K562 (cell line): Measurements from ENCODE around the gene RANGAP1.

Experiments used
- FOXJ3 ChIP-seq: sonication (generic); formaldehyde crosslinking; IDR thresholded peaks from 2 replicates; pipeline ENCODE4 v1.4.0; 2020; ENCODE audit warnings: mild to moderate bottlenecking, missing genetic modification reagents
- GABPA ChIP-seq: fragments of 200-800 bp; sonication (Bioruptor generic); conservative IDR thresholded peaks from 2 replicates; pipeline ENCODE4 v1.6.1; 2016; ENCODE audit warnings: low read depth, missing genetic modification characterization, missing compliant biosample characterization
- MYC ChIP-seq, 2 experiments: fragments of 250-450 bp in 1 of 2; sonication (Bioruptor Pico) in 1 of 2; IDR thresholded peaks; 2 replicates each; pipeline versions ENCODE4 v1.5.1 to v1.6.1; 2012 to 2021; ENCODE audit warnings: low read depth in 2 of 2, borderline replicate concordance in 1 of 2, improper control_type of control experiment in 1 of 2, low read length in 1 of 2, mild to moderate bottlenecking in 1 of 2, moderate library complexity in 1 of 2
- THAP7 ChIP-seq: fragments of 250-450 bp; sonication (Bioruptor Pico); IDR thresholded peaks from 2 replicates; pipeline ENCODE4 v1.5.0; 2021
- ZNF232 ChIP-seq: sonication (generic); formaldehyde crosslinking; IDR thresholded peaks from 2 replicates; pipeline ENCODE4 v1.8.0; 2022; ENCODE audit warnings: mild to moderate bottlenecking, missing genetic modification reagents
- TF ChIP-seq, protein P1 (sequence below), 3 experiments: IDR thresholded peaks in 2 of 3; conservative IDR thresholded peaks in 1 of 3; 2 replicates each; pipeline ENCODE4 v1.5.1; 2011 to 2012; ENCODE audit warnings: low read length in 3 of 3, mild to moderate bottlenecking in 3 of 3, control low read depth in 2 of 3, improper control_type of control experiment in 1 of 3, inconsistent platforms in 1 of 3, low read depth in 1 of 3, mixed read lengths in 1 of 3, moderate library complexity in 1 of 3; ENCODE audit not compliant: insufficient read depth in 2 of 3
- TF ChIP-seq, protein P2 (sequence below): fragments of 450-650 bp; formaldehyde crosslinking; IDR thresholded peaks from 2 replicates; pipeline ENCODE4 v1.4.0; 2020; ENCODE audit warnings: mild to moderate bottlenecking, mixed read lengths

DNA sequence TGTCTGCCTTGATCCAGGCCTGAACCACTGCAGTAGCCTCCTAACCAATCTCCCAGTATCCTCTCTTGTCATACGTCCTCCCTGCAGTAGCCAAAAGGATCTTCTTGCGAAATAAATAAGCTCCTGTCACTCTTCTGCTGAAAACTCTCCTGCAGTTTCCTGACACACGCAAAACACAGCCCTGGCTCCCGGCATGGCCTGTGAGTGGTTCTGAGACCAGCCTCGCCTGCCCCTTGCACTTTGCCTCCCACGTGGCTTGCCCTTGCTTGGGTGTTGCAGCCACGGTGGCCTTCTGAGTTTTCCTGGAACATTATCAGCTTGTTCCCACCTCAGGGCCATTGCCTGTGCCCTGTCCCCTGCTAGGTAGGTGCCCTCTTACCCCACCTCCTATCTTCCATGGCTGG lies 22.6 kb upstream of the RANGAP1 start:
- TF ChIP-seq, protein P1, sequence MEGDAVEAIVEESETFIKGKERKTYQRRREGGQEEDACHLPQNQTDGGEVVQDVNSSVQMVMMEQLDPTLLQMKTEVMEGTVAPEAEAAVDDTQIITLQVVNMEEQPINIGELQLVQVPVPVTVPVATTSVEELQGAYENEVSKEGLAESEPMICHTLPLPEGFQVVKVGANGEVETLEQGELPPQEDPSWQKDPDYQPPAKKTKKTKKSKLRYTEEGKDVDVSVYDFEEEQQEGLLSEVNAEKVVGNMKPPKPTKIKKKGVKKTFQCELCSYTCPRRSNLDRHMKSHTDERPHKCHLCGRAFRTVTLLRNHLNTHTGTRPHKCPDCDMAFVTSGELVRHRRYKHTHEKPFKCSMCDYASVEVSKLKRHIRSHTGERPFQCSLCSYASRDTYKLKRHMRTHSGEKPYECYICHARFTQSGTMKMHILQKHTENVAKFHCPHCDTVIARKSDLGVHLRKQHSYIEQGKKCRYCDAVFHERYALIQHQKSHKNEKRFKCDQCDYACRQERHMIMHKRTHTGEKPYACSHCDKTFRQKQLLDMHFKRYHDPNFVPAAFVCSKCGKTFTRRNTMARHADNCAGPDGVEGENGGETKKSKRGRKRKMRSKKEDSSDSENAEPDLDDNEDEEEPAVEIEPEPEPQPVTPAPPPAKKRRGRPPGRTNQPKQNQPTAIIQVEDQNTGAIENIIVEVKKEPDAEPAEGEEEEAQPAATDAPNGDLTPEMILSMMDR (IDR thresholded peaks at IDR 0.05 in 2 of 3, conservative IDR thresholded peaks at IDR 0.05 in 1 of 3; ENCODE audit: insufficient read depth in 2 of 3, low read depth in 1 of 3, low read length in 3 of 3): no peak
- TF ChIP-seq GABPA (no peak), FOXJ3 (no peak), MYC (IDR thresholded peaks at IDR 0.05; ENCODE audit: low read depth, low read length) (no peak), MYC (CRISPR knock-in tag; IDR thresholded peaks at IDR 0.05; ENCODE audit: borderline replicate concordance, low read depth) (no peak), ZNF232 (CRISPR knock-in tag) (no peak), THAP7 (CRISPR knock-in tag) (no peak)
- TF ChIP-seq, protein P2, sequence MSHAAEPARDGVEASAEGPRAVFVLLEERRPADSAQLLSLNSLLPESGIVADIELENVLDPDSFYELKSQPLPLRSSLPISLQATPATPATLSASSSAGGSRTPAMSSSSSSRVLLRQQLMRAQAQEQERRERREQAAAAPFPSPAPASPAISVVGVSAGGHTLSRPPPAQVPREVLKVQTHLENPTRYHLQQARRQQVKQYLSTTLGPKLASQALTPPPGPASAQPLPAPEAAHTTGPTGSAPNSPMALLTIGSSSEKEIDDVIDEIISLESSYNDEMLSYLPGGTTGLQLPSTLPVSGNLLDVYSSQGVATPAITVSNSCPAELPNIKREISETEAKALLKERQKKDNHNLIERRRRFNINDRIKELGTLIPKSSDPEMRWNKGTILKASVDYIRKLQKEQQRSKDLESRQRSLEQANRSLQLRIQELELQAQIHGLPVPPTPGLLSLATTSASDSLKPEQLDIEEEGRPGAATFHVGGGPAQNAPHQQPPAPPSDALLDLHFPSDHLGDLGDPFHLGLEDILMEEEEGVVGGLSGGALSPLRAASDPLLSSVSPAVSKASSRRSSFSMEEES (CRISPR knock-in tag): no peak
